Measurements from ENCODE around the gene EFNA5. TPM values are rescaled to one million over a fixed set of nuclear protein-coding genes. Genes with fewer than 3 reads are reported as not detected.

Gene EFNA5
- total RNA-seq, result 10 to 100 TPM in 2 of 4 donors, 1 to 10 TPM in 2; 7.7 to 18.6 (median 9.9) TPM

GRCh38 chr5:107670932-107671741 is at the start of gene EFNA5:
TSS of gene EFNA5 (minus strand) at chr5:107670937.
- TF ChIP-seq CTCF (IDR thresholded peaks at IDR 0.05; ENCODE audit: low read depth), result no peak

DNA sequence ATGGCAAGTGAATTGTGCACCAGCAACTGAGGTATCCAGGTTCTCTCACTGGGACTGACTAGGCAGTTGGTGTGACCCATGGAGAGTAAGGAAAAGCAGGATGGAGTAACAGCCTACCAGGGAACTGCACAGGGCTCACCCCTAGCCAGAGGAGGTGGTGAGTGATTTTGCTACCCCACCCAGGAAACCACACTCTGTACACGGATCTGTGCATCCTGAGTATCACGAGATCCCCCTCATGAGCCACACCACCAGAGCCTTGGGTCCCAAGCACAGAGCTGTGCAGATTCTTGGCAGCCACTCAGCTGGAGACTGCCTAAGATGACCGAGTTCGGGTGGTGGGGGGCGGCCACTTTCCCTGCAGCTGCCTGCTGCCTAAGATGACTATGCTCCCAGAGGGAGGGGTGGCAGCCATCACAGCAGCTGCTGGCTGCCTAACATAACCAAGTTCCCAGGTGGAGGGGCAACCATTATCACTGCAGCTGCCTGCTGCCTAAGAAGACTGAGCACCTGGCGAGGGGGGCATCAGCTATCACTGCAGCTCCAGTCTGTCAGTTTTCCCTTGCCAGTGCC is 48.4 kb upstream of the EFNA5 start:
- no peak for TF ChIP-seq CTCF (IDR thresholded peaks at IDR 0.05; ENCODE audit: low read depth)

GRCh38 chr5:107717816-107718215 is 47.1 kb upstream of the EFNA5 start:
- no peak for TF ChIP-seq CTCF (IDR thresholded peaks at IDR 0.05; ENCODE audit: low read depth)

- TF ChIP-seq CTCF (IDR thresholded peaks at IDR 0.05; ENCODE audit: low read depth), result no peak
These were observed 42.5 kb upstream of the EFNA5 start for GRCh38 chr5:107713228-107713627.

DNA sequence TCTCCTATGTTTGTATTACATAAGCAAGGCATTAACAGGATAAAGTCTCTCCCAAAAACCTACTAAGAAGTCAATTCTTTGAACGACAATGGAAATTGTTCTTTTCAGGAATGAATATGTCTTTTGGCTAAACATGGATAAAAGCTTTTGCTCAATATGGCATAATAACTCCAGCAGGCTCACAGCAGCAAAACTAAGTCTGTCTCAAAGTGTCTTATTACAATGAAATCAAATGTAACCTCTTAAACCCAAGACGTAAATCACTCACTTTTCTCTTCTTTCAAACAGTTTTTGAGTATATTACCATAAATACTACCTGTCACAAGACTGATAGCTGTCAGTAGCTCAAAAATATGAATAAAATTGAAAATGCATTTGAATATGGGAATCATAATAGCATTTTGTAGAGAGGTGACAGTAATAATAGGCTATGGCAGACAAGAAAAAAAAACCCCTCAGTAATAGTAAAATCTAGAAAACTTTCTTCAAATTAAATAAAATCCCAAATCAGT is 41.7 kb upstream of the EFNA5 start:
- TF ChIP-seq CTCF (IDR thresholded peaks at IDR 0.05; ENCODE audit: low read depth), result no peak

DNA sequence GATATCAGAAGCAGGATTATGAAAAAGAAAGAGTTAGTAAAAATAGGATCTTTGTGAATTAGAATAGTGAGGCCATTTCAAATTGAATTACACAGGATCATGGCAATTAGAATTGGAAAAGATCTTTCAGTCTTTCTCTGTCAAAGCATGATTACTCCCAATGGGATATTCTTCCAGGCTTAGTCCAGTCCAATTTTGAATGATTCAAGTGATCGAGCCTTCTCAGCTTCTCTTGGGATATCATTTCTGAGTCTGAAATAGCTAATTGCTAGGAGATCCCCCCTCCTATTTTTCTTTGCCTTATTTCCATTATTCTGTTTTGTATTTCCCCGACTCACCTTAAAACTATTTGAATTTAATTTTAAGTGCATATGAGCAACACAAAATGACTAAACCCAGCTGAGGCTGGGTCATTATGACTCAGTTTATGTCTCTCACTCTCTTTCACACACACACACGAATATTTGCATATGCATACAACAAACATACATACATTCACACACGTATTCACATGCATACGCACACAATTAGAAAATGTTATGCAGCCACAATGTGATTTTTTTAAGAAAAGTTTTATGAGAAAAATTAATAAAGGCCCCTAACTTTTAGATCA is 34.8 kb upstream of the EFNA5 start:
- no peak for TF ChIP-seq CTCF (IDR thresholded peaks at IDR 0.05; ENCODE audit: low read depth)
